Measurements from ENCODE around the gene SLC49A4. TPM values are rescaled to one million over a fixed set of nuclear protein-coding genes. Genes with fewer than 3 reads are reported as not detected.

The SLC49A4 gene
- total RNA-seq, 1 experiment from 2014 or later: 41.6 TPM

- no peak for TF ChIP-seq CTCF (IDR thresholded peaks at IDR 0.05; ENCODE audit: insufficient read depth in 1 of 2, low read depth in 1 of 2, low read length in 1 of 2, severe bottlenecking in 1 of 2, unreplicated experiment in 1 of 2)
- H3K36me3 ChIP-seq (ENCODE audit: control insufficient read depth, insufficient read depth, low read length): no peaks in the 10 kb centered on the region
- no TSS peak for BruUV-seq (replicated peaks)
- POLR2A ChIA-PET: no interaction called here
- CTCF ChIA-PET: no interaction called here
- Mint-ChIP-seq H3K27ac (ENCODE audit: unreplicated experiment) (no peak overlapping the region), H3K27me3 (ENCODE audit: insufficient read depth, unreplicated experiment) (no peaks in the 10 kb centered on the region), H3K36me3 (ENCODE audit: insufficient read depth, unreplicated experiment) (no peaks in the 10 kb centered on the region), H3K4me1 (ENCODE audit: low read depth, unreplicated experiment) (peaks cover 12% of the 10 kb centered on the region), H3K4me3 (ENCODE audit: unreplicated experiment) (no peak overlapping the region), H3K9me3 (ENCODE audit: unreplicated experiment) (no peaks in the 10 kb centered on the region)
- no peaks in the 10 kb centered on the region for H3K4me1 ChIP-seq
- H3K9me3 ChIP-seq: no peaks in the 10 kb centered on the region
- H3K27me3 ChIP-seq (replicated peaks; ENCODE audit: control insufficient read depth, insufficient read depth, low read length): no peaks in the 10 kb centered on the region
- DNase-seq: no peak
- H3K4me3 ChIP-seq (ENCODE audit: low read depth, low read length): no peak overlapping the region
- intact Hi-C loops (cut with micrococcal nuclease; ENCODE audit: unreplicated experiment): no loop called here
These were observed 103.4 kb downstream of the SLC49A4 start for GRCh38 chr3:122898298-122898697.

- intact Hi-C loops (cut with micrococcal nuclease; ENCODE audit: unreplicated experiment): no loop called here
- CTCF ChIA-PET: no interaction called here
- no peaks in the 10 kb centered on the region for H3K4me1 Mint-ChIP-seq (ENCODE audit: low read depth, unreplicated experiment)
- no peak overlapping the region for H3K4me3 Mint-ChIP-seq (ENCODE audit: unreplicated experiment)
- H3K36me3 Mint-ChIP-seq (ENCODE audit: insufficient read depth, unreplicated experiment): no peaks in the 10 kb centered on the region
- H3K36me3 ChIP-seq (ENCODE audit: control insufficient read depth, insufficient read depth, low read length): no peaks in the 10 kb centered on the region
- H3K27me3 Mint-ChIP-seq (ENCODE audit: insufficient read depth, unreplicated experiment): no peaks in the 10 kb centered on the region
- POLR2A ChIA-PET: no interaction called here
- H3K4me1 ChIP-seq: no peaks in the 10 kb centered on the region
- TF ChIP-seq CTCF (IDR thresholded peaks at IDR 0.05; ENCODE audit: insufficient read depth in 1 of 2, low read depth in 1 of 2, low read length in 1 of 2, severe bottlenecking in 1 of 2, unreplicated experiment in 1 of 2): no peak
- no peak for DNase-seq
- H3K9me3 Mint-ChIP-seq (ENCODE audit: unreplicated experiment): peaks cover 14% of the 10 kb centered on the region
- no peak overlapping the region for H3K27ac Mint-ChIP-seq (ENCODE audit: unreplicated experiment)
- no peaks in the 10 kb centered on the region for H3K9me3 ChIP-seq
- BruUV-seq (replicated peaks): no TSS peak
- H3K27me3 ChIP-seq (replicated peaks; ENCODE audit: control insufficient read depth, insufficient read depth, low read length): no peaks in the 10 kb centered on the region
- no peak overlapping the region for H3K4me3 ChIP-seq (ENCODE audit: low read depth, low read length)
These were observed 107.5 kb downstream of the SLC49A4 start for GRCh38 chr3:122902326-122902725.

GRCh38 chr3:122903171-122903570, 108.3 kb downstream of the SLC49A4 start:
- no peak overlapping the region for H3K4me3 Mint-ChIP-seq (ENCODE audit: unreplicated experiment)
- no peak overlapping the region for H3K27ac Mint-ChIP-seq (ENCODE audit: unreplicated experiment)
- POLR2A ChIA-PET: no interaction called here
- Histone ChIP-seq H3K36me3 (ENCODE audit: control insufficient read depth, insufficient read depth, low read length) (no peaks in the 10 kb centered on the region), H3K9me3 (no peaks in the 10 kb centered on the region), H3K4me1 (no peaks in the 10 kb centered on the region), H3K27me3 (replicated peaks; ENCODE audit: control insufficient read depth, insufficient read depth, low read length) (no peaks in the 10 kb centered on the region), H3K4me3 (ENCODE audit: low read depth, low read length) (no peak overlapping the region)
- peaks cover 14% of the 10 kb centered on the region for H3K9me3 Mint-ChIP-seq (ENCODE audit: unreplicated experiment)
- no peak for DNase-seq
- no TSS peak for BruUV-seq (replicated peaks)
- intact Hi-C loops (cut with micrococcal nuclease; ENCODE audit: unreplicated experiment): no loop called here
- H3K36me3 Mint-ChIP-seq (ENCODE audit: insufficient read depth, unreplicated experiment): no peaks in the 10 kb centered on the region
- CTCF ChIA-PET: no interaction called here
- no peaks in the 10 kb centered on the region for H3K4me1 Mint-ChIP-seq (ENCODE audit: low read depth, unreplicated experiment)
- no peaks in the 10 kb centered on the region for H3K27me3 Mint-ChIP-seq (ENCODE audit: insufficient read depth, unreplicated experiment)
- TF ChIP-seq CTCF (IDR thresholded peaks at IDR 0.05; ENCODE audit: insufficient read depth in 1 of 2, low read depth in 1 of 2, low read length in 1 of 2, severe bottlenecking in 1 of 2, unreplicated experiment in 1 of 2): no peak
